ENCODE data around the gene CLTC. TPM values are rescaled to one million over a fixed set of nuclear protein-coding genes. Genes with fewer than 3 reads are reported as not detected.
A peak's percentile ranks its signal among the peaks of the same experiment; 100 is the strongest.

CLTC gene
- total and polyA plus RNA-seq, 2 experiments from 2014 or later = 107 to 344 TPM

GRCh38 chr17:59629174-59629573 lies 9.5 kb downstream of the CLTC start (continued):
- TF ChIP-seq ZNF462 (CRISPR knock-in tag; IDR thresholded peaks at IDR 0.05) (no peak), POLR2AphosphoS5 (IDR thresholded peaks at IDR 0.05; ENCODE audit: low read depth) (no peak), CREB1 (CRISPR knock-in tag; IDR thresholded peaks at IDR 0.05; ENCODE audit: low read depth) (no peak), ZNF331 (CRISPR knock-in tag; IDR thresholded peaks at IDR 0.05; ENCODE audit: low read depth) (no peak), ETS1 (IDR thresholded peaks at IDR 0.05) (no peak)

GRCh38 chr17:59631276-59631675 lies 11.6 kb downstream of the CLTC start:
- H3K27ac Mint-ChIP-seq = peak overlapping the region; percentile 34; the same call in 1 of the 2 replicates
- peaks cover 20% of the 10 kb centered on the region; the same call in 2 of the 3 replicates for H3K4me1 Mint-ChIP-seq
- H3K27ac ChIP-seq (ENCODE audit: low read depth) = no peak overlapping the region
- no peak for ATAC-seq
- peaks cover 100% of the 10 kb centered on the region for H3K79me2 ChIP-seq (replicated peaks; ENCODE audit: insufficient read depth)
- peaks cover 5% of the 10 kb centered on the region for H3K27me3 Mint-ChIP-seq (ENCODE audit: insufficient read depth, low read depth, poor library complexity)
- H3K27me3 ChIP-seq (ENCODE audit: insufficient read depth) = no peaks in the 10 kb centered on the region
- DNase-seq (ENCODE audit: low spot score) = no peak
- H3F3A ChIP-seq (replicated peaks; ENCODE audit: low read depth) = no peaks in the 10 kb centered on the region
- no peak overlapping the region for H2AFZ ChIP-seq
- no peak overlapping the region for H3K4me2 ChIP-seq
- peaks cover 69% of the 10 kb centered on the region for H4K20me1 ChIP-seq (replicated peaks; ENCODE audit: insufficient read depth)
- no peaks in the 10 kb centered on the region for H3K9me3 Mint-ChIP-seq
- no peak overlapping the region for H3K4me3 ChIP-seq
- no peaks in the 10 kb centered on the region for H3K9me2 ChIP-seq (ENCODE audit: insufficient read depth)
- H3K4me3 Mint-ChIP-seq = no peak overlapping the region
- H3K36me3 Mint-ChIP-seq (ENCODE audit: low read depth) = peaks cover 26% of the 10 kb centered on the region; the same call in 2 of the 3 replicates
- no peaks in the 10 kb centered on the region for H3K36me3 ChIP-seq (ENCODE audit: insufficient read depth)
- H3K4me1 ChIP-seq (ENCODE audit: insufficient read depth) = peaks cover 15% of the 10 kb centered on the region
- TF ChIP-seq EZH2phosphoT487 (IDR thresholded peaks at IDR 0.05; ENCODE audit: unreplicated experiment) (no peak), ZNF331 (CRISPR knock-in tag; IDR thresholded peaks at IDR 0.05; ENCODE audit: low read depth) (no peak), JUNB (IDR thresholded peaks at IDR 0.05; ENCODE audit: unreplicated experiment) (no peak), REST (IDR thresholded peaks at IDR 0.05; ENCODE audit: unreplicated experiment) (no peak)
